K562 (cell line): ENCODE data around the gene CLK3. TPM values are rescaled to one million over a fixed set of nuclear protein-coding genes. Genes with fewer than 3 reads are reported as not detected.

Source experiments
- ATF3 ChIP-seq, 2 experiments: fragments of 450-650 bp in 1 of 2; sonication (generic) in 1 of 2; formaldehyde crosslinking in 1 of 2; IDR thresholded peaks in 1 of 2; conservative IDR thresholded peaks in 1 of 2; 2 replicates each; pipeline versions ENCODE4 v1.6.1 to v1.8.1; 2016 to 2023; ENCODE audit warnings: mild to moderate bottlenecking in 2 of 2, moderate library complexity in 2 of 2, inconsistent platforms in 1 of 2, missing genetic modification reagents in 1 of 2
- DIDO1 ChIP-seq: fragments of 450-650 bp; IDR thresholded peaks from 2 replicates; pipeline ENCODE4 v1.6.1; 2016; ENCODE audit warnings: low read depth, missing biosample characterization, missing genetic modification characterization
- ETV5 ChIP-seq: sonication (generic); formaldehyde crosslinking; IDR thresholded peaks from 2 replicates; pipeline ENCODE4 v1.4.0; 2020; ENCODE audit warnings: low read depth, mild to moderate bottlenecking, missing genetic modification reagents
- HDAC1 ChIP-seq, 2 experiments: fragments of 450-650 bp; IDR thresholded peaks; 2 replicates each; pipeline ENCODE4 v1.6.1; 2016 to 2017; ENCODE audit warnings: inconsistent platforms in 1 of 2, mild to moderate bottlenecking in 1 of 2, moderate library complexity in 1 of 2
- HDAC3 ChIP-seq: fragments of 450-650 bp; IDR thresholded peaks from 2 replicates; pipeline ENCODE4 v1.6.1; 2018; ENCODE audit warnings: borderline replicate concordance, mild to moderate bottlenecking, moderate library complexity; ENCODE audit not compliant: partially characterized antibody
- HDAC6 ChIP-seq: IDR thresholded peaks from 2 replicates; pipeline ENCODE4 v1.6.1; 2012; ENCODE audit warnings: low read depth, mild to moderate bottlenecking, control low read depth, inconsistent platforms, low read length, moderate library complexity
- JUNB ChIP-seq: fragments of 450-650 bp; formaldehyde crosslinking; conservative IDR thresholded peaks from 2 replicates; pipeline ENCODE4 v1.4.0; 2020; ENCODE audit warnings: mild to moderate bottlenecking
- MECOM ChIP-seq: fragments of 250-450 bp; sonication (Bioruptor Pico); IDR thresholded peaks from 2 replicates; pipeline ENCODE4 v1.8.0; 2022; ENCODE audit warnings: inconsistent platforms
- MYNN ChIP-seq, 2 experiments: sonication (generic); formaldehyde crosslinking in 1 of 2; IDR thresholded peaks; 2 replicates each; pipeline versions ENCODE4 v1.5.0 to v1.6.1; 2016 to 2020; ENCODE audit warnings: antibody characterized with exemption in 1 of 2, missing genetic modification reagents in 1 of 2
- NFXL1 ChIP-seq: fragments of 450-650 bp; formaldehyde crosslinking; IDR thresholded peaks from 2 replicates; pipeline ENCODE4 v1.4.0; 2021; ENCODE audit warnings: mild to moderate bottlenecking
- PBX2 ChIP-seq, 2 experiments: IDR thresholded peaks in 1 of 2; conservative IDR thresholded peaks in 1 of 2; 2 replicates each; pipeline ENCODE4 v1.6.1; 2016; ENCODE audit warnings: low read depth in 2 of 2, mild to moderate bottlenecking in 1 of 2, missing compliant biosample characterization in 1 of 2, missing genetic modification characterization in 1 of 2, moderate library complexity in 1 of 2
- PHB2 ChIP-seq: fragments of 450-650 bp; IDR thresholded peaks from 2 replicates; pipeline ENCODE4 v1.6.1; 2017; ENCODE audit warnings: low read depth
- PRMT5 ChIP-seq: sonication (generic); formaldehyde crosslinking; IDR thresholded peaks from 2 replicates; pipeline ENCODE4 v1.5.0; 2020; ENCODE audit warnings: missing genetic modification reagents
- SLC30A9 ChIP-seq: fragments of 250-450 bp; sonication (Bioruptor Pico); IDR thresholded peaks from 2 replicates; pipeline ENCODE4 v1.8.0; 2022; ENCODE audit warnings: mild to moderate bottlenecking, moderate library complexity
- TCF7L2 ChIP-seq: fragments of 150-350 bp; IDR thresholded peaks from 2 replicates; pipeline ENCODE4 v1.6.1; 2016; ENCODE audit warnings: low read depth, mild to moderate bottlenecking, low read length, moderate library complexity
- TRIM24 ChIP-seq, 2 experiments: fragments of 450-650 bp; IDR thresholded peaks; 2 replicates each; pipeline ENCODE4 v1.6.1; 2016
- ZFP91 ChIP-seq: sonication (generic); formaldehyde crosslinking; IDR thresholded peaks from 2 replicates; pipeline ENCODE4 v1.8.0; 2022; ENCODE audit warnings: mild to moderate bottlenecking, missing genetic modification reagents
- ZNF280A ChIP-seq: fragments of 450-650 bp; IDR thresholded peaks from 2 replicates; pipeline ENCODE4 v1.6.1; 2018; ENCODE audit warnings: mild to moderate bottlenecking, low read depth; ENCODE audit not compliant: partially characterized antibody
- ZNF436 ChIP-seq: fragments of 250-450, 450-650 bp; sonication (Bioruptor Pico); formaldehyde crosslinking; IDR thresholded peaks from 2 replicates; pipeline ENCODE4 v1.7.0; 2020; ENCODE audit warnings: mild to moderate bottlenecking
- ZNF586 ChIP-seq: fragments of 450-650 bp; formaldehyde crosslinking; conservative IDR thresholded peaks from 2 replicates; pipeline ENCODE4 v1.4.0; 2020; ENCODE audit warnings: mild to moderate bottlenecking, moderate library complexity
- ZNF75A ChIP-seq: fragments of 450-650 bp; formaldehyde crosslinking; IDR thresholded peaks from 2 replicates; pipeline ENCODE4 v1.4.0; 2020; ENCODE audit warnings: mild to moderate bottlenecking
- polyA plus RNA-seq, 8 experiments: library from polyadenylated mRNA; depleted of rRNA in 4 of 8; stranded (reverse) in 5 of 8; unstranded in 3 of 8; fragments of >200 nt; fragmentation: Nextera tagmentation in 2 of 8; fragmentation: Illumina TruSeq in 1 of 8; extraction: Ambion mirVana in 2 of 8; extraction: Trizol in 1 of 8; gene quantifications; 2 replicates each; pipeline versions ENCODE4 v1.2.1 to v1.2.3, GENCODE V29; 2011 to 2014; ENCODE audit warnings: inconsistent platforms in 1 of 8, missing spikeins in 1 of 8
- total RNA-seq, 7 experiments: library from RNA; depleted of rRNA in 6 of 7; stranded (reverse); fragments of >200 nt in 6 of 7; fragmentation: Illumina TruSeq in 2 of 7; extraction: Trizol in 2 of 7; gene quantifications; 2 replicates each; pipeline versions ENCODE4 v1.2.1 to v1.2.3, GENCODE V29; 2011 to 2021; ENCODE audit warnings: low replicate concordance in 1 of 7

The CLK3 gene
- total and polyA plus RNA-seq, 9 of the 15 experiments (the other 6 are each of a cell fraction or from before 2014, with no cell fraction given): 1.2 to 95.2 (median 51.7) TPM

GRCh38 chr15:74610302-74610951, 5.2 kb upstream of the CLK3 start (continued):
- no peak for TF ChIP-seq PBX2 (CRISPR knock-in tag; IDR thresholded peaks at IDR 0.05; ENCODE audit: low read depth)
- TF ChIP-seq PBX2 (tag; conservative IDR thresholded peaks at IDR 0.05; ENCODE audit: low read depth): peak; percentile 37; the same call in 1 of the 2 replicates
- TF ChIP-seq ATF3 (IDR thresholded peaks at IDR 0.05): peak; percentile 22; the same call in 1 of the 2 replicates
- peak; percentile 74; the same call in 1 of the 2 replicates for TF ChIP-seq ATF3 (CRISPR knock-in tag; conservative IDR thresholded peaks at IDR 0.05)
- TF ChIP-seq HDAC1 (IDR thresholded peaks at IDR 0.05): peak in 1 of 2 experiments; percentile 84; a peak in 3 of 4 replicates
- TF ChIP-seq MECOM (CRISPR knock-in tag): peak; percentile 58; the same call in 1 of the 2 replicates
- 0 out of 2 replicates have a peak, but pooled peaks have one; percentile 62 for TF ChIP-seq NFXL1
- TF ChIP-seq DIDO1 (tag): no peak
- peak; percentile 98 for TF ChIP-seq MYNN (IDR thresholded peaks at IDR 0.05)
- TF ChIP-seq MYNN (CRISPR knock-in tag; IDR thresholded peaks at IDR 0.05): no peak
- no peak for TF ChIP-seq ZNF280A
- TF ChIP-seq JUNB: no peak
- no peak for TF ChIP-seq TCF7L2
- TF ChIP-seq PRMT5 (CRISPR knock-in tag): no peak
- TF ChIP-seq HDAC3: no peak
- TF ChIP-seq TRIM24 (IDR thresholded peaks at IDR 0.05): peak; percentile 99
- no peak for TF ChIP-seq ZNF436 (CRISPR knock-in tag)
- no peak for TF ChIP-seq HDAC6
- TF ChIP-seq ZFP91 (CRISPR knock-in tag): no peak
- TF ChIP-seq ZNF75A (CRISPR knock-in tag): no peak
- TF ChIP-seq ZNF586 (CRISPR knock-in tag): no peak
- peak; percentile 35; the same call in 1 of the 2 replicates for TF ChIP-seq ETV5
- peak; percentile 97 for TF ChIP-seq PHB2
- TF ChIP-seq SLC30A9 (CRISPR knock-in tag): no peak
